ENCODE measurements around the gene RAI2.

RAI2 gene

GRCh38 chrX:17860811-17861488 is at the start of gene RAI2:
RAI2 (minus strand) TSS chrX:17861298; CDS start chrX:17802010, 59,288 bp downstream.
- no peak for DNase-seq

- no peak for DNase-seq
These were observed 27.3 kb upstream of the RAI2 start for GRCh38 chrX:17888421-17888820.

- no peak for DNase-seq
These were observed 21.6 kb upstream of the RAI2 start for GRCh38 chrX:17882680-17883079.

- no peak for DNase-seq
These were observed 17.1 kb upstream of the RAI2 start for GRCh38 chrX:17878028-17878670.

GRCh38 chrX:17876135-17876534 is 15.0 kb upstream of the RAI2 start:
- DNase-seq, result no peak

GRCh38 chrX:17869580-17869979 is 8.5 kb upstream of the RAI2 start:
- DNase-seq, result no peak

GRCh38 chrX:17861489-17862011 is 452 bp upstream of the RAI2 start:
- no peak for DNase-seq

GRCh38 chrX:17860179-17860780 is 818 bp downstream of the RAI2 start:
- no peak for DNase-seq

GRCh38 chrX:17859609-17860178 is 1.4 kb downstream of the RAI2 start:
- DNase-seq, result no peak

GRCh38 chrX:17854531-17854930 is 6.6 kb downstream of the RAI2 start:
- DNase-seq, result no peak

- no peak for DNase-seq
These were observed 7.0 kb downstream of the RAI2 start for GRCh38 chrX:17854069-17854468.

- DNase-seq, result no peak
These were observed 9.2 kb downstream of the RAI2 start for GRCh38 chrX:17851874-17852273.

- no peak for DNase-seq
These were observed 12.4 kb downstream of the RAI2 start for GRCh38 chrX:17848545-17849265.

- no peak for DNase-seq
These were observed 15.1 kb downstream of the RAI2 start for GRCh38 chrX:17846045-17846444.

GRCh38 chrX:17844236-17844635 is 16.9 kb downstream of the RAI2 start:
- DNase-seq, result no peak

- DNase-seq, result peak; percentile 13
These were observed 18.2 kb downstream of the RAI2 start for GRCh38 chrX:17842769-17843525.

GRCh38 chrX:17839269-17839668 is 21.8 kb downstream of the RAI2 start:
- no peak for DNase-seq

- no peak for DNase-seq
These were observed 24.3 kb downstream of the RAI2 start for GRCh38 chrX:17836830-17837229.

- no peak for DNase-seq
These were observed 27.1 kb downstream of the RAI2 start for GRCh38 chrX:17833954-17834353.

GRCh38 chrX:17831255-17831654 is 29.8 kb downstream of the RAI2 start:
- DNase-seq, result no peak

GRCh38 chrX:17830211-17830610 is 30.9 kb downstream of the RAI2 start:
- DNase-seq, result no peak

- DNase-seq, result no peak
These were observed 31.5 kb downstream of the RAI2 start for GRCh38 chrX:17829566-17829965.

Measured in NCI-H226 (cell line).